CD4-positive, alpha-beta T cell (primary cell): ENCODE measurements around the gene TEKT3. TPM values are rescaled to one million over a fixed set of nuclear protein-coding genes. Genes with fewer than 3 reads are reported as not detected.

Experiments
- ATAC-seq: fragments of 200-7000 bp; cut with Tn5 transposase; one replicate; pipeline ENCODE4 v1.10.0; 2022; ENCODE audit warnings: mild to moderate bottlenecking; ENCODE audit not compliant: poor library complexity
- CTCF ChIA-PET: fragments of 350-600 bp; sonication (Branson Sonifier 250); formaldehyde crosslinking; loops from one replicate; lab custom pipeline; 2021; ENCODE audit warnings: antibody characterized with exemption, inconsistent platforms; lab: Charles Lee
- POLR2A ChIA-PET: fragments of 350-600 bp; sonication (Branson Sonifier 250); formaldehyde crosslinking; loops from one replicate; lab custom pipeline; 2021; ENCODE audit warnings: antibody characterized with exemption, inconsistent platforms; lab: Charles Lee
- DNase-seq, 14 experiments: peaks; one replicate each; pipeline ENCODE4 v3.0.0-alpha.2; 2013 to 2020; ENCODE audit warnings: mixed read lengths in 2 of 14
- H3K27ac ChIP-seq, 2 donors: one replicate each; pipeline versions ENCODE4 v1.5.1 to v1.7.0; 2013; ENCODE audit warnings: low read length in 2 of 2, low read depth in 1 of 2, mild to moderate bottlenecking in 1 of 2
- H3K27me3 ChIP-seq, 2 experiments: 1 replicate in 1 of 2; 2 replicates in 1 of 2; pipeline versions ENCODE4 v1.6.1 to v1.7.0; 2013; ENCODE audit warnings: low read length in 2 of 2, control low read depth in 1 of 2, mild to moderate bottlenecking in 1 of 2, moderate library complexity in 1 of 2; ENCODE audit not compliant: insufficient read depth in 2 of 2, control insufficient read depth in 1 of 2
- H3K36me3 ChIP-seq: one replicate; pipeline ENCODE4 v1.6.1; 2013; ENCODE audit warnings: low read length, control low read depth; ENCODE audit not compliant: insufficient read depth
- H3K4me1 ChIP-seq: one replicate; pipeline ENCODE4 v1.6.1; 2013; ENCODE audit warnings: low read length, control low read depth; ENCODE audit not compliant: insufficient read depth
- H3K4me3 ChIP-seq: one replicate; pipeline ENCODE4 v1.5.1; 2013; ENCODE audit warnings: mild to moderate bottlenecking, low read length, moderate library complexity
- H3K9me3 ChIP-seq, 2 experiments: 1 replicate in 1 of 2; 2 replicates in 1 of 2; pipeline versions ENCODE4 v1.6.1 to v1.7.0; 2013; ENCODE audit warnings: low read length in 2 of 2, mild to moderate bottlenecking in 2 of 2, control low read depth in 1 of 2, moderate library complexity in 1 of 2; ENCODE audit not compliant: control insufficient read depth in 1 of 2, insufficient read depth in 1 of 2
- H3K27ac Mint-ChIP-seq: one replicate; pipeline ENCODE4 v1.8.0; 2020; ENCODE audit warnings: mixed read lengths
- H3K27me3 Mint-ChIP-seq: one replicate; pipeline ENCODE4 v1.8.0; 2021; ENCODE audit warnings: mixed read lengths
- H3K36me3 Mint-ChIP-seq: one replicate; pipeline ENCODE4 v1.8.0; 2021; ENCODE audit warnings: low read depth, mixed read lengths
- H3K4me1 Mint-ChIP-seq: one replicate; pipeline ENCODE4 v1.8.0; 2021; ENCODE audit warnings: low read depth, mixed read lengths
- H3K4me3 Mint-ChIP-seq: one replicate; pipeline ENCODE4 v1.8.0; 2020; ENCODE audit warnings: mild to moderate bottlenecking, mixed read lengths
- H3K9me3 Mint-ChIP-seq: one replicate; pipeline ENCODE4 v1.8.0; 2020; ENCODE audit warnings: mixed read lengths
- CTCF ChIP-seq: fragments of 200-600 bp; IDR thresholded peaks from one replicate; pipeline ENCODE4 v1.8.0; 2022; ENCODE audit warnings: antibody characterized with exemption, mild to moderate bottlenecking
- intact Hi-C, 2 experiments: fragments of 100-400 bp; cut with DNase I in 1 of 2; cut with micrococcal nuclease in 1 of 2; formaldehyde crosslinking; loops; one replicate each; pipeline versions ENCODE4 v1.15.1 to v1.9.0; 2023 to 2025; cut with DNase I, micrococcal nuclease
- total RNA-seq, 174 experiments: library from RNA in 2 of 174; stranded (reverse) in 2 of 174; gene quantifications; one replicate each; pipeline ENCODE4 v1.2.3 and lab custom pipeline; 2021 to 2026

TEKT3 gene
- total RNA-seq, 2 experiments from 2014 or later, result not detected

- DNase-seq (no peak), ATAC-seq (no peak)
- ChIA-PET CTCF (no interaction called here), POLR2A (no interaction called here)
- Histone ChIP-seq H3K4me3 (no peak overlapping the region), H3K4me1 (no peaks in the 10 kb centered on the region), H3K27ac (no peak overlapping the region), H3K9me3 (no peaks in the 10 kb centered on the region), H3K36me3 (no peaks in the 10 kb centered on the region), H3K27me3 (peaks cover 27 to 35% of the 10 kb centered on the region in 2 experiments)
- peaks cover 77% of the 10 kb centered on the region for H3K27me3 Mint-ChIP-seq
- intact Hi-C loops, result no loop called here
- H3K4me3 Mint-ChIP-seq, result no peak overlapping the region
- H3K9me3 Mint-ChIP-seq, result no peaks in the 10 kb centered on the region
- no peaks in the 10 kb centered on the region for H3K36me3 Mint-ChIP-seq
- no peaks in the 10 kb centered on the region for H3K4me1 Mint-ChIP-seq
- H3K27ac Mint-ChIP-seq, result no peak overlapping the region
- no peak for TF ChIP-seq CTCF
Observed at GRCh38 chr17:15348021-15348420, 6.6 kb upstream of the TEKT3 start.

GRCh38 chr17:15346066-15346595 is 4.7 kb upstream of the TEKT3 start:
- no peak for TF ChIP-seq CTCF
- no peak overlapping the region for H3K27ac Mint-ChIP-seq
- ChIA-PET CTCF (no interaction called here), POLR2A (no interaction called here)
- peaks cover 2% of the 10 kb centered on the region for H3K4me1 Mint-ChIP-seq
- H3K36me3 ChIP-seq, result no peaks in the 10 kb centered on the region
- intact Hi-C loops, result no loop called here
- no peak overlapping the region for H3K27ac ChIP-seq
- no peaks in the 10 kb centered on the region for H3K36me3 Mint-ChIP-seq
- peaks cover 75% of the 10 kb centered on the region for H3K27me3 Mint-ChIP-seq
- H3K4me3 ChIP-seq, result no peak overlapping the region
- ATAC-seq, result no peak
- no peak for DNase-seq
- no peak overlapping the region for H3K4me3 Mint-ChIP-seq
- H3K9me3 Mint-ChIP-seq, result no peaks in the 10 kb centered on the region
- peaks cover 0 to 8% of the 10 kb centered on the region in 2 experiments for H3K9me3 ChIP-seq
- H3K27me3 ChIP-seq, result peaks cover 42 to 46% of the 10 kb centered on the region in 2 experiments
- H3K4me1 ChIP-seq, result peaks cover 8% of the 10 kb centered on the region

GRCh38 chr17:15343749-15344148 is 2.4 kb upstream of the TEKT3 start:
- Mint-ChIP-seq H3K4me1 (peaks cover 8% of the 10 kb centered on the region), H3K36me3 (no peaks in the 10 kb centered on the region), H3K4me3 (no peak overlapping the region), H3K9me3 (no peaks in the 10 kb centered on the region), H3K27me3 (peaks cover 88% of the 10 kb centered on the region), H3K27ac (no peak overlapping the region)
- DNase-seq, result no peak
- no peak overlapping the region for H3K27ac ChIP-seq
- ChIA-PET POLR2A (no interaction called here), CTCF (no interaction called here)
- H3K27me3 ChIP-seq, result peaks cover 48 to 63% of the 10 kb centered on the region in 2 experiments
- H3K4me1 ChIP-seq, result peaks cover 9% of the 10 kb centered on the region
- peaks cover 0 to 11% of the 10 kb centered on the region in 2 experiments for H3K9me3 ChIP-seq
- TF ChIP-seq CTCF, result no peak
- no peak overlapping the region for H3K4me3 ChIP-seq
- ATAC-seq, result no peak
- no peaks in the 10 kb centered on the region for H3K36me3 ChIP-seq
- intact Hi-C loops, result no loop called here
